Keratinocyte (primary cell): ENCODE results near the gene PPA2. TPM values are rescaled to one million over a fixed set of nuclear protein-coding genes. Genes with fewer than 3 reads are reported as not detected.
A peak's percentile ranks its signal among the peaks of the same experiment; 100 is the strongest.

ENCODE experiments used
- DNase-seq: peaks from one replicate; pipeline ENCODE4 v3.0.0-alpha.2; 2011; ENCODE audit warnings: low read depth, missing footprints, low spot score
- FAIRE-seq: peaks from 2 replicates; lab custom pipeline; 2011; peaks lifted over from hg19 to GRCh38; lab: Jason Lieb, UNC
- H2AFZ ChIP-seq: 2 replicates; pipeline ENCODE4 v1.6.0; 2012; ENCODE audit warnings: low read length, control low read depth, inconsistent platforms; ENCODE audit not compliant: control insufficient read depth
- H3K27ac ChIP-seq: 2 replicates; pipeline ENCODE4 v1.5.1; 2011; ENCODE audit warnings: low read length; ENCODE audit not compliant: control insufficient read depth, insufficient read depth
- H3K27me3 ChIP-seq: 3 replicates; pipeline ENCODE4 v1.6.0; 2011; ENCODE audit warnings: low read length; ENCODE audit not compliant: control insufficient read depth, insufficient read depth; ENCODE audit errors: extremely low read depth
- H3K36me3 ChIP-seq, 2 experiments: 2 replicates in 1 of 2; 3 replicates in 1 of 2; pipeline ENCODE4 v1.5.1; 2011; ENCODE audit warnings: low read length in 2 of 2, mild to moderate bottlenecking in 1 of 2; ENCODE audit not compliant: control insufficient read depth in 2 of 2, insufficient read depth in 2 of 2; ENCODE audit errors: extremely low read depth in 1 of 2
- H3K4me1 ChIP-seq: 3 replicates; pipeline ENCODE4 v1.5.1; 2011; ENCODE audit warnings: low read length; ENCODE audit not compliant: control insufficient read depth, insufficient read depth; ENCODE audit errors: extremely low read depth
- H3K4me2 ChIP-seq: 3 replicates; pipeline ENCODE4 v1.6.0; 2011; ENCODE audit warnings: low read depth, low read length; ENCODE audit not compliant: control insufficient read depth, insufficient read depth; ENCODE audit errors: extremely low read depth
- H3K4me3 ChIP-seq, 3 experiments: fragments of 200-600 bp in 1 of 3; sonication (generic) in 1 of 3; 2 replicates in 2 of 3; 3 replicates in 1 of 3; pipeline ENCODE4 v1.5.1; 2011 to 2016; ENCODE audit warnings: low read length in 3 of 3, mild to moderate bottlenecking in 3 of 3, control low read depth in 2 of 3, inconsistent platforms in 1 of 3, low read depth in 1 of 3, mixed read lengths in 1 of 3, mixed run types in 1 of 3, moderate library complexity in 1 of 3; ENCODE audit not compliant: control insufficient read depth in 2 of 3, insufficient read depth in 2 of 3; ENCODE audit errors: extremely low read depth in 1 of 3
- H3K79me2 ChIP-seq: 2 replicates; pipeline ENCODE4 v1.6.0; 2012; ENCODE audit warnings: low read length; ENCODE audit not compliant: control insufficient read depth, insufficient read depth
- H3K9ac ChIP-seq: 3 replicates; pipeline ENCODE4 v1.6.0; 2011; ENCODE audit warnings: low read length; ENCODE audit not compliant: control insufficient read depth, insufficient read depth; ENCODE audit errors: extremely low read depth
- H3K9me1 ChIP-seq: 3 replicates; pipeline ENCODE4 v1.6.0; 2011; ENCODE audit warnings: low read length; ENCODE audit not compliant: control insufficient read depth, insufficient read depth; ENCODE audit errors: extremely low read depth
- H3K9me3 ChIP-seq: 2 replicates; pipeline ENCODE4 v1.5.1; 2012; ENCODE audit warnings: low read depth, low read length; ENCODE audit not compliant: control insufficient read depth
- H4K20me1 ChIP-seq: 3 replicates; pipeline ENCODE4 v1.6.0; 2011; ENCODE audit warnings: low read length; ENCODE audit not compliant: control insufficient read depth, insufficient read depth; ENCODE audit errors: extremely low read depth
- CTCF ChIP-seq, 3 experiments: IDR thresholded peaks in 1 of 3; conservative IDR thresholded peaks in 1 of 3; optimal IDR thresholded peaks in 1 of 3; 2 replicates in 2 of 3; 3 replicates in 1 of 3; pipeline versions ENCODE3 to v1.5.1; 2011; ENCODE audit warnings: low read length in 3 of 3, mild to moderate bottlenecking in 3 of 3, moderate library complexity in 2 of 3, control low read depth in 1 of 3, inconsistent platforms in 1 of 3; ENCODE audit not compliant: insufficient read depth in 2 of 3; ENCODE audit errors: extremely low read depth in 1 of 3
- EZH2 ChIP-seq: IDR thresholded peaks from one replicate; pipeline ENCODE4 v1.6.1; 2012; ENCODE audit warnings: inconsistent platforms, mild to moderate bottlenecking, low read length, moderate library complexity
- dilution Hi-C: fragments of 300-500 bp; cut with MboI; formaldehyde crosslinking; loops from one replicate; pipeline ENCODE4 v1.7.0; 2020; ENCODE audit warnings: low sequenced_read_pairs; ENCODE audit not compliant: extremely low pct_ligation_motif_present
- polyA plus RNA-seq, 5 experiments: library from polyadenylated mRNA; depleted of rRNA in 3 of 5; stranded (reverse) in 3 of 5; stranded (forward) in 1 of 5; unstranded in 1 of 5; fragments of >200 nt; gene quantifications; 1 replicate in 1 of 5; 2 replicates in 3 of 5; 3 replicates in 1 of 5; pipeline versions ENCODE4 v1.2.1 to v1.2.3, GENCODE V29; 2011 to 2012; ENCODE audit warnings: missing spikeins in 2 of 5, low read depth in 1 of 5, low replicate concordance in 1 of 5

PPA2 gene
- polyA plus RNA-seq, 1 donor (not counting 4 experiments of a cell fraction or from before 2014, with no cell fraction given): 174 TPM

DNA sequence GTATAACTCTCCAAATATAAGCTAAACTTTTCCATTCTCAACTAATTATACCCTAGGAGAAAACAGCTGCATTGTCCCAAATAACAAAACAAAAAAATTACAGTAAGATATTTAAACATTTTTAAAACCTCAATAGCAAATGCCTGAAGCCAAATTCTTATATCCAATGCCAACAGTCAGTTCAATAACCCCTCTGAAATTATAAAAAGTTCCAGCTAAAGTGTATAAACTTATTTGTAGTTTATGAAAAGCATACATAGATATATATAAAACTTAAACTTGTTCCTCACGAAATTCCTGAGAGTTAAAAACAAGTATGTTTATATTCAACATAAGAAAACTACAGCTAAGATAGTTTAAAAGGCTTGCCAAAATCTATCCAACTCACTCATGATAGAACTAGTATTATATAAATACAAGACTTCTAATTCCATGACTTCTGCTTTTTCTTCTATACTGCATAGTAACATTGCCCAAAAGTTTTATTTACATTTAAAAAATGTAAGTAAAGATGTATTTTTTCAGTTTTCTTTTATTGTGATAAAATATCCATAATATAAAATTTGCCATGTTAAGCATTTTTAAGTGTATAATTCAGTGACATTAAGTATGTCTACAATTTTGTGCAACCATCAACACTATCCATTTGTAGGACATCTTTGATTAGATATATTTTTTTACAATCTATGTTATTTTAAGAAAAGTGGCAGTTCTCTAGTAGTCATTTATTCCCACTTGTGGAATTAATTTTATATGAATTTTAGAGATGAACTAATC, 72.8 kb downstream of the PPA2 start:
- Histone ChIP-seq H3K79me2 (no peaks in the 10 kb centered on the region), H3K4me3 (no peak overlapping the region), H3K4me2 (no peak overlapping the region), H3K9me1 (no peaks in the 10 kb centered on the region), H3K9ac (no peak overlapping the region), H3K27ac (no peak overlapping the region), H2AFZ (no peak overlapping the region), H3K4me1 (no peaks in the 10 kb centered on the region), H4K20me1 (no peaks in the 10 kb centered on the region), H3K9me3 (no peaks in the 10 kb centered on the region), H3K36me3 (peaks cover 4% of the 10 kb centered on the region in 2 experiments), H3K27me3 (no peaks in the 10 kb centered on the region)
- FAIRE-seq (no peak), DNase-seq (no peak)
- dilution Hi-C loops: no loop called here
- no peak for TF ChIP-seq EZH2

- peaks cover 0 to 3% of the 10 kb centered on the region in 2 experiments for H3K36me3 ChIP-seq
- H3K27me3 ChIP-seq: no peaks in the 10 kb centered on the region
- H4K20me1 ChIP-seq: no peaks in the 10 kb centered on the region
- no peak overlapping the region for H3K9ac ChIP-seq
- TF ChIP-seq EZH2: no peak
- no peak for TF ChIP-seq CTCF (optimal IDR thresholded peaks at IDR 0.05 in 1 of 3, IDR thresholded peaks at IDR 0.05 in 1 of 3, conservative IDR thresholded peaks at IDR 0.05 in 1 of 3; ENCODE audit: extremely low read depth in 1 of 3, insufficient read depth in 2 of 3, low read length in 3 of 3)
- no peak overlapping the region for H3K4me3 ChIP-seq
- H2AFZ ChIP-seq: no peak overlapping the region
- no peaks in the 10 kb centered on the region for H3K79me2 ChIP-seq
- no peaks in the 10 kb centered on the region for H3K9me1 ChIP-seq
- FAIRE-seq (peak; percentile 26), DNase-seq (no peak)
- H3K9me3 ChIP-seq: no peaks in the 10 kb centered on the region
- no peak overlapping the region for H3K27ac ChIP-seq
- H3K4me1 ChIP-seq: no peaks in the 10 kb centered on the region
- H3K4me2 ChIP-seq: no peak overlapping the region
- dilution Hi-C loops: no loop called here
Observed at GRCh38 chr4:105399532-105400161, 74.2 kb downstream of the PPA2 start.
